ENCODE data around the gene CYP4F8.
"Not testable (repeated sequence)": the region's sequence is repeated elsewhere in the genome, so short reads cannot be mapped to it uniquely, and the experiment has no call there.

The CYP4F8 gene

DNA sequence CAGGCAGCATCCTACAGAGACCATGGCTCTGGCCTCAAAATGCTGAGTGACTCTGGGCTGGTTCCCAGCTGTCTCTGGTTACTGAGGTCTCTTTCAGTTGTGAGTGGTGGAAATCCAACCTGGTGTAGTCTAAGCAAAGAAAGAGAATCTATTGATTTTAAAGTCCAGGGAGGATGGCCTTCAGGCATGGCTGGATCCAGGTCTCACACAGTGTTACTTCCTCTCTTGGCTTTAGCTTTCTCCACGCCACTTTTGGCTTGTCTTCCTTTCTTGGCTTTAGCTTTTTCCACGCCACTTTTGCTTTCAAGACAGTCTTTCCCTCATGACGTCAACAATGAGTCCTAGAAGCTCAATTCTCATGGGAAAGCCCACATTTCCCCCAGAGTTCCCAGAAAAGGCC lies 29.8 kb downstream of the CYP4F8 start:
- Histone ChIP-seq H3K27ac (ENCODE audit: low read depth, low read length) (no peak overlapping the region), H3K9me3 (ENCODE audit: insufficient read depth, low read length) (no peaks in the 10 kb centered on the region), H3K4me3 (ENCODE audit: insufficient read depth, low read length, poor library complexity, severe bottlenecking) (no peak overlapping the region), H3K36me3 (ENCODE audit: low read length) (no peaks in the 10 kb centered on the region), H3K4me2 (ENCODE audit: low read depth, low read length, poor library complexity, severe bottlenecking) (no peak overlapping the region), H3F3A (ENCODE audit: insufficient read depth) (no peaks in the 10 kb centered on the region), H3K79me2 (ENCODE audit: insufficient read depth, low read length) (no peaks in the 10 kb centered on the region), H4K20me1 (ENCODE audit: low read depth, low read length) (no peaks in the 10 kb centered on the region), H3K9me2 (replicated peaks; ENCODE audit: insufficient read depth, low read length) (no peaks in the 10 kb centered on the region), H3K27me3 (ENCODE audit: low read length) (no peaks in the 10 kb centered on the region), H2AFZ (ENCODE audit: low read depth, low read length, severe bottlenecking) (no peak overlapping the region), H3K9ac (ENCODE audit: low read length) (no peak overlapping the region)
- TF ChIP-seq, protein P1, sequence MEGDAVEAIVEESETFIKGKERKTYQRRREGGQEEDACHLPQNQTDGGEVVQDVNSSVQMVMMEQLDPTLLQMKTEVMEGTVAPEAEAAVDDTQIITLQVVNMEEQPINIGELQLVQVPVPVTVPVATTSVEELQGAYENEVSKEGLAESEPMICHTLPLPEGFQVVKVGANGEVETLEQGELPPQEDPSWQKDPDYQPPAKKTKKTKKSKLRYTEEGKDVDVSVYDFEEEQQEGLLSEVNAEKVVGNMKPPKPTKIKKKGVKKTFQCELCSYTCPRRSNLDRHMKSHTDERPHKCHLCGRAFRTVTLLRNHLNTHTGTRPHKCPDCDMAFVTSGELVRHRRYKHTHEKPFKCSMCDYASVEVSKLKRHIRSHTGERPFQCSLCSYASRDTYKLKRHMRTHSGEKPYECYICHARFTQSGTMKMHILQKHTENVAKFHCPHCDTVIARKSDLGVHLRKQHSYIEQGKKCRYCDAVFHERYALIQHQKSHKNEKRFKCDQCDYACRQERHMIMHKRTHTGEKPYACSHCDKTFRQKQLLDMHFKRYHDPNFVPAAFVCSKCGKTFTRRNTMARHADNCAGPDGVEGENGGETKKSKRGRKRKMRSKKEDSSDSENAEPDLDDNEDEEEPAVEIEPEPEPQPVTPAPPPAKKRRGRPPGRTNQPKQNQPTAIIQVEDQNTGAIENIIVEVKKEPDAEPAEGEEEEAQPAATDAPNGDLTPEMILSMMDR (IDR thresholded peaks at IDR 0.05; ENCODE audit: insufficient read depth, low read length, poor library complexity, severe bottlenecking) = no peak
- no peak for TF ChIP-seq EZH2phosphoT487 (conservative IDR thresholded peaks at IDR 0.05; ENCODE audit: low read length)

DNA sequence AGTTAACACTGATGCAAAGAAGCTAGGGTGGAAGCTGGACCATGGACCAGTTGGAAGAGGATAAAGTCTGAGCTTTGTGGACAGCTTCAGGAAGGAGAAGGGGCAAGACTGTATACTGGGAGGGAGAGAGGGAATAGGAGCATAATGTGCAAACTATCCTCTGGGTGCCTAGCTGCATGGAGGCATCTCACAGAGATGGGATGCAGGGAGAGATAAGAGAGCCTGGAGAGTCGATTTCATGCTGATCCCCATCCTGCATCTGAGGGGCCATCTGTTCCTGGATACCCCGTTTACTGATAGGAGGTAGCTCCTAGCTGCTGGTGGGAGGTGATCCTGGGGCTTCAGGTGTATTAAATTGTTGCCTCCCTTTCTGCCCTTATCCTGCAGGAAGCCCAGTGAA lies 34.5 kb downstream of the CYP4F8 start:
- Histone ChIP-seq H3K4me3 (ENCODE audit: insufficient read depth, low read length, poor library complexity, severe bottlenecking) (no peak overlapping the region), H3K9me2 (replicated peaks; ENCODE audit: insufficient read depth, low read length) (no peaks in the 10 kb centered on the region), H3K4me2 (ENCODE audit: low read depth, low read length, poor library complexity, severe bottlenecking) (no peak overlapping the region), H3K36me3 (ENCODE audit: low read length) (no peaks in the 10 kb centered on the region), H2AFZ (ENCODE audit: low read depth, low read length, severe bottlenecking) (no peak overlapping the region), H3K9ac (ENCODE audit: low read length) (no peak overlapping the region), H3K9me3 (ENCODE audit: insufficient read depth, low read length) (no peaks in the 10 kb centered on the region), H4K20me1 (ENCODE audit: low read depth, low read length) (no peaks in the 10 kb centered on the region), H3F3A (ENCODE audit: insufficient read depth) (no peaks in the 10 kb centered on the region), H3K27ac (ENCODE audit: low read depth, low read length) (no peak overlapping the region), H3K79me2 (ENCODE audit: insufficient read depth, low read length) (no peaks in the 10 kb centered on the region), H3K27me3 (ENCODE audit: low read length) (no peaks in the 10 kb centered on the region)
- TF ChIP-seq EZH2phosphoT487 (conservative IDR thresholded peaks at IDR 0.05; ENCODE audit: low read length) = no peak
- TF ChIP-seq, protein P1 (IDR thresholded peaks at IDR 0.05; ENCODE audit: insufficient read depth, low read length, poor library complexity, severe bottlenecking) = no peak

GRCh38 chr19:15650123-15650522 lies 35.1 kb downstream of the CYP4F8 start:
- not testable (repeated sequence) for H3F3A ChIP-seq (ENCODE audit: insufficient read depth); H3K4me2 ChIP-seq (ENCODE audit: low read depth, low read length, poor library complexity, severe bottlenecking); H3K36me3 ChIP-seq (ENCODE audit: low read length); H3K27ac ChIP-seq (ENCODE audit: low read depth, low read length); H3K9me2 ChIP-seq (replicated peaks; ENCODE audit: insufficient read depth, low read length); H3K4me3 ChIP-seq (ENCODE audit: insufficient read depth, low read length, poor library complexity, severe bottlenecking); H3K79me2 ChIP-seq (ENCODE audit: insufficient read depth, low read length); H3K27me3 ChIP-seq (ENCODE audit: low read length); H3K9ac ChIP-seq (ENCODE audit: low read length); H4K20me1 ChIP-seq (ENCODE audit: low read depth, low read length); H2AFZ ChIP-seq (ENCODE audit: low read depth, low read length, severe bottlenecking); H3K9me3 ChIP-seq (ENCODE audit: insufficient read depth, low read length)

DNA sequence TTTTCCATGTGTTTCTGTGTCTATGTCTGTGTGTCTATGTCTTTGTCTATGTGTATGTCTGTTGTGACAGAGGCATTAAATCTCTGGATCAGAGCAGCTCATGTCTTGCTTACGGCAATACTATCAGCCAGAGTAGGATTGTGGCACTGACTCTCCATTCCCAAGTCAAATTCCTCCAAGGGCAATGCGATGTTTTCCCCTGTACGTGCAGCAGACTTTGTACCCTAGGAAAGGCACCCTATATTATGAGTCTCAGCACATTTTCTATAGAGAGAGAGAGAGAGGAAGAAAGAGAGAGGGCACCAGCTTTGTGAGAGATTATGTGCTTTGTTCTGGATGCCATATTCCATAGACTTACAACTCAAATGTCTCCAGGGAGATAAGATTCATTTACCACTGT lies 36.8 kb downstream of the CYP4F8 start:
- no peaks in the 10 kb centered on the region for H3K36me3 ChIP-seq (ENCODE audit: low read length)
- H3K9ac ChIP-seq (ENCODE audit: low read length) = no peak overlapping the region
- H3K79me2 ChIP-seq (ENCODE audit: insufficient read depth, low read length) = no peaks in the 10 kb centered on the region
- H3K27me3 ChIP-seq (ENCODE audit: low read length) = no peaks in the 10 kb centered on the region
- no peaks in the 10 kb centered on the region for H3K9me2 ChIP-seq (replicated peaks; ENCODE audit: insufficient read depth, low read length)
- H3K4me3 ChIP-seq (ENCODE audit: insufficient read depth, low read length, poor library complexity, severe bottlenecking) = no peak overlapping the region
- no peak overlapping the region for H3K27ac ChIP-seq (ENCODE audit: low read depth, low read length)
- H3K9me3 ChIP-seq (ENCODE audit: insufficient read depth, low read length) = no peaks in the 10 kb centered on the region
- no peaks in the 10 kb centered on the region for H4K20me1 ChIP-seq (ENCODE audit: low read depth, low read length)
- H3K4me2 ChIP-seq (ENCODE audit: low read depth, low read length, poor library complexity, severe bottlenecking) = no peak overlapping the region
- TF ChIP-seq, protein P1 (IDR thresholded peaks at IDR 0.05; ENCODE audit: insufficient read depth, low read length, poor library complexity, severe bottlenecking) = no peak
- no peak for TF ChIP-seq EZH2phosphoT487 (conservative IDR thresholded peaks at IDR 0.05; ENCODE audit: low read length)
- no peaks in the 10 kb centered on the region for H3F3A ChIP-seq (ENCODE audit: insufficient read depth)
- H2AFZ ChIP-seq (ENCODE audit: low read depth, low read length, severe bottlenecking) = no peak overlapping the region
